ENCODE measurements around the gene SLC9B1.
"Not testable (repeated sequence)": the region's sequence is repeated elsewhere in the genome, so short reads cannot be mapped to it uniquely, and the experiment has no call there.

The SLC9B1 gene

GRCh38 chr4:102889866-102890265 is 129.6 kb downstream of the SLC9B1 start:
- H3K9me3 ChIP-seq (ENCODE audit: control insufficient read depth, insufficient read depth, low read length); H3K27me3 ChIP-seq (ENCODE audit: control insufficient read depth, low read length); H3K36me3 ChIP-seq (ENCODE audit: control insufficient read depth, low read length); H3K79me2 ChIP-seq (ENCODE audit: control insufficient read depth, low read length); H3K4me3 ChIP-seq (ENCODE audit: low read length); H3K9me2 ChIP-seq (replicated peaks; ENCODE audit: control insufficient read depth, low read length); H3K27ac ChIP-seq (ENCODE audit: low read depth, low read length); H3K4me1 ChIP-seq (ENCODE audit: control insufficient read depth, low read length); H3K4me2 ChIP-seq (ENCODE audit: low read length); H3F3A ChIP-seq (ENCODE audit: control insufficient read depth, insufficient read depth); H4K20me1 ChIP-seq (ENCODE audit: control insufficient read depth, insufficient read depth, low read depth, low read length): not testable (repeated sequence)

- not testable (repeated sequence) for H3K4me2 ChIP-seq (ENCODE audit: low read length); H4K20me1 ChIP-seq (ENCODE audit: control insufficient read depth, insufficient read depth, low read depth, low read length); H3K4me3 ChIP-seq (ENCODE audit: low read length); H3K27me3 ChIP-seq (ENCODE audit: control insufficient read depth, low read length); H3K9me2 ChIP-seq (replicated peaks; ENCODE audit: control insufficient read depth, low read length); H3K4me1 ChIP-seq (ENCODE audit: control insufficient read depth, low read length); H3K9me3 ChIP-seq (ENCODE audit: control insufficient read depth, insufficient read depth, low read length); H3K27ac ChIP-seq (ENCODE audit: low read depth, low read length); H3F3A ChIP-seq (ENCODE audit: control insufficient read depth, insufficient read depth)
- peaks cover 13% of the 10 kb centered on the region for H3K79me2 ChIP-seq (ENCODE audit: control insufficient read depth, low read length)
- H3K36me3 ChIP-seq (ENCODE audit: control insufficient read depth, low read length): peaks cover 11% of the 10 kb centered on the region
Observed at GRCh38 chr4:102888570-102888969, 130.9 kb downstream of the SLC9B1 start.

- H3K27ac ChIP-seq (ENCODE audit: low read depth, low read length): no peak overlapping the region
- peaks cover 18% of the 10 kb centered on the region for H3K36me3 ChIP-seq (ENCODE audit: control insufficient read depth, low read length)
- H3K9me2 ChIP-seq (replicated peaks; ENCODE audit: control insufficient read depth, low read length): no peaks in the 10 kb centered on the region
- no peak for TF ChIP-seq CTCF (IDR thresholded peaks at IDR 0.05; ENCODE audit: low read depth, low read length, poor library complexity, severe bottlenecking)
- TF ChIP-seq EZH2phosphoT487 (IDR thresholded peaks at IDR 0.05; ENCODE audit: borderline replicate concordance, low read length): no peak
- H3K4me1 ChIP-seq (ENCODE audit: control insufficient read depth, low read length): no peaks in the 10 kb centered on the region
- H3K4me2 ChIP-seq (ENCODE audit: low read length): no peak overlapping the region
- H3K9me3 ChIP-seq (ENCODE audit: control insufficient read depth, insufficient read depth, low read length): no peaks in the 10 kb centered on the region
- H3F3A ChIP-seq (ENCODE audit: control insufficient read depth, insufficient read depth): no peaks in the 10 kb centered on the region; the same call in 1 of the 2 replicates
- H4K20me1 ChIP-seq (ENCODE audit: control insufficient read depth, insufficient read depth, low read depth, low read length): no peaks in the 10 kb centered on the region
- no peak overlapping the region for H3K4me3 ChIP-seq (ENCODE audit: low read length)
- H3K27me3 ChIP-seq (ENCODE audit: control insufficient read depth, low read length): no peaks in the 10 kb centered on the region
- peaks cover 32% of the 10 kb centered on the region for H3K79me2 ChIP-seq (ENCODE audit: control insufficient read depth, low read length)
Observed at GRCh38 chr4:102883278-102883677, 136.2 kb downstream of the SLC9B1 start.

- Histone ChIP-seq H3K27me3 (ENCODE audit: control insufficient read depth, low read length) (no peaks in the 10 kb centered on the region), H3K9me2 (replicated peaks; ENCODE audit: control insufficient read depth, low read length) (no peaks in the 10 kb centered on the region), H3K4me2 (ENCODE audit: low read length) (no peak overlapping the region), H3K4me3 (ENCODE audit: low read length) (no peak overlapping the region), H3K4me1 (ENCODE audit: control insufficient read depth, low read length) (no peaks in the 10 kb centered on the region), H3F3A (ENCODE audit: control insufficient read depth, insufficient read depth) (no peaks in the 10 kb centered on the region; the same call in 1 of the 2 replicates), H3K9me3 (ENCODE audit: control insufficient read depth, insufficient read depth, low read length) (peaks cover 14% of the 10 kb centered on the region), H3K79me2 (ENCODE audit: control insufficient read depth, low read length) (peaks cover 44% of the 10 kb centered on the region), H4K20me1 (ENCODE audit: control insufficient read depth, insufficient read depth, low read depth, low read length) (no peaks in the 10 kb centered on the region), H3K27ac (ENCODE audit: low read depth, low read length) (no peak overlapping the region), H3K36me3 (ENCODE audit: control insufficient read depth, low read length) (peaks cover 34% of the 10 kb centered on the region)
- TF ChIP-seq CTCF (IDR thresholded peaks at IDR 0.05; ENCODE audit: low read depth, low read length, poor library complexity, severe bottlenecking): no peak
- no peak for TF ChIP-seq EZH2phosphoT487 (IDR thresholded peaks at IDR 0.05; ENCODE audit: borderline replicate concordance, low read length)
Observed at GRCh38 chr4:102881343-102881742, 138.2 kb downstream of the SLC9B1 start.
